ENCODE data around the gene SEC11A.

The SEC11A gene

DNA sequence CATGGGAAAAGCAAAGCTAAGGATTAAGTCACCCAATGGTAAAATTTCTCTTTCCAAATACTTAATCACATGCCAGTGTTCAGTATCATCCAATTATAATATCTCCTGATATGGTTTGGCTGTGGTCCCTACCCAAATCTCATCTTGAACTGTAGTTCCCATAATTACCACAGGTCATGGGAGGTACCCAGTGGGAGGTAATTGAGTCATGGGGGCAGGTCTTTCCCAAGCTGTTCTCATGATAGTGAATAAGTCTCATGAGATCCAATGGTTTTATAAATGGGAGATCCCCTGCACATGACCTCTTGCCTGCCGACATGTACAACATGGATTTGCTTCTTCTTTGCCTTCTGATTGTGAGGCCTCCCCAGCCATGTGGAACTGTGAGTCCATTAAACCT lies 31.8 kb downstream of the SEC11A start:
- no peak overlapping the region for H3K9ac ChIP-seq (ENCODE audit: low read length)
- no peak overlapping the region for H3K4me3 ChIP-seq (ENCODE audit: low read depth, low read length)
- no peak overlapping the region for H3K23ac ChIP-seq (ENCODE audit: low read length)
- peak in 1 of 2 donors; percentile 11 for DNase-seq
- H3K9me3 ChIP-seq (ENCODE audit: insufficient read depth, low read depth, low read length) = no peaks in the 10 kb centered on the region
- H3K4ac ChIP-seq (ENCODE audit: low read depth, low read length) = no peak overlapping the region
- H2BK5ac ChIP-seq (ENCODE audit: low read depth, low read length, poor library complexity) = no peak overlapping the region
- H3K4me2 ChIP-seq (ENCODE audit: low read length) = no peak overlapping the region
- no peak overlapping the region for H3K14ac ChIP-seq (ENCODE audit: low read length)
- H3K79me1 ChIP-seq (ENCODE audit: low read length) = no peaks in the 10 kb centered on the region
- H3K27me3 ChIP-seq (ENCODE audit: insufficient read depth, low read length) = no peaks in the 10 kb centered on the region
- H4K12ac ChIP-seq (ENCODE audit: low read depth, low read length) = no peak overlapping the region
- no peak overlapping the region for H2AFZ ChIP-seq (ENCODE audit: insufficient read depth, low read length, poor library complexity)
- H3K36me3 ChIP-seq (ENCODE audit: control insufficient read depth in 1 of 2, insufficient read depth in 2 of 2, low read length in 2 of 2) = peaks cover 22 to 23% of the 10 kb centered on the region in 2 experiments
- H3K27ac ChIP-seq (ENCODE audit: low read depth, low read length) = no peak overlapping the region
- H2BK120ac ChIP-seq (ENCODE audit: insufficient read depth, low read length, poor library complexity) = no peak overlapping the region
- H3K4me1 ChIP-seq (ENCODE audit: control insufficient read depth in 1 of 2, insufficient read depth in 2 of 2, low read length in 2 of 2) = no peaks in the 10 kb centered on the region
- H2AK5ac ChIP-seq (ENCODE audit: low read length) = no peak overlapping the region
- H4K91ac ChIP-seq (ENCODE audit: low read depth, low read length) = no peak overlapping the region
- no peak overlapping the region for H3K18ac ChIP-seq (ENCODE audit: low read length)
- H3K79me2 ChIP-seq (ENCODE audit: control insufficient read depth, insufficient read depth, low read length, poor library complexity) = no peaks in the 10 kb centered on the region
- H4K8ac ChIP-seq (ENCODE audit: low read depth, low read length) = no peak overlapping the region
- H2BK12ac ChIP-seq (ENCODE audit: low read length) = no peak overlapping the region
- no CpG with 5 or more reads among the region's 1 CpG for WGBS (ENCODE audit: extremely low coverage, insufficient coverage, insufficient read length)

DNA sequence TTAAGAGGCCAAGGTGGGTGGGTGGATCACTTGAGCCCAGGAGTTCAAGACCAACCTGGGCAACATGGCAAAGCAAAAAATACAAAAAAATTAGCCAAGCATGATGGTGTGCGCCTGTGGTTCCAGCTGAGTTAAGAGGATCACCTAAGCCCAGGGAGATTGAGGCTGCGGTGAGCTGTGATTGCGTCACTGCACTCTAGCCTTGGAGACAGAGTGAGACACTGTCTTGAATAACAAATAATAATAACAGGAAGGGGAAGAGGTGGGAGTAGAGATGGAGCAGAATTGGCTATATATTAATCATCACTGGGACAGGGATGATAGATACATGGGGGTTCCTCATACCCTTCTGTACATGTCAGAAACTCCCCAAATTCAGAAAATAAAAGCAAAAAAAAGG lies 34.1 kb downstream of the SEC11A start:
- H2BK120ac ChIP-seq (ENCODE audit: insufficient read depth, low read length, poor library complexity) = no peak overlapping the region
- H4K8ac ChIP-seq (ENCODE audit: low read depth, low read length) = no peak overlapping the region
- no peaks in the 10 kb centered on the region for H3K9me3 ChIP-seq (ENCODE audit: insufficient read depth, low read depth, low read length)
- H3K27me3 ChIP-seq (ENCODE audit: insufficient read depth, low read length) = no peaks in the 10 kb centered on the region
- no peak overlapping the region for H3K18ac ChIP-seq (ENCODE audit: low read length)
- H3K23ac ChIP-seq (ENCODE audit: low read length) = no peak overlapping the region
- no peak for DNase-seq
- H2BK12ac ChIP-seq (ENCODE audit: low read length) = no peak overlapping the region
- H2BK5ac ChIP-seq (ENCODE audit: low read depth, low read length, poor library complexity) = no peak overlapping the region
- H3K36me3 ChIP-seq (ENCODE audit: control insufficient read depth in 1 of 2, insufficient read depth in 2 of 2, low read length in 2 of 2) = peaks cover 20 to 27% of the 10 kb centered on the region in 2 experiments
- H3K14ac ChIP-seq (ENCODE audit: low read length) = no peak overlapping the region
- no peak overlapping the region for H3K4me3 ChIP-seq (ENCODE audit: low read depth, low read length)
- no peaks in the 10 kb centered on the region for H3K79me2 ChIP-seq (ENCODE audit: control insufficient read depth, insufficient read depth, low read length, poor library complexity)
- no peak overlapping the region for H2AFZ ChIP-seq (ENCODE audit: insufficient read depth, low read length, poor library complexity)
- no peaks in the 10 kb centered on the region for H3K79me1 ChIP-seq (ENCODE audit: low read length)
- H4K91ac ChIP-seq (ENCODE audit: low read depth, low read length) = no peak overlapping the region
- no CpG with 5 or more reads among the region's 3 CpGs for WGBS (ENCODE audit: extremely low coverage, insufficient coverage, insufficient read length)
- H3K4me2 ChIP-seq (ENCODE audit: low read length) = no peak overlapping the region
- H3K9ac ChIP-seq (ENCODE audit: low read length) = no peak overlapping the region
- H4K12ac ChIP-seq (ENCODE audit: low read depth, low read length) = no peak overlapping the region
- no peaks in the 10 kb centered on the region for H3K4me1 ChIP-seq (ENCODE audit: control insufficient read depth in 1 of 2, insufficient read depth in 2 of 2, low read length in 2 of 2)
- no peak overlapping the region for H3K27ac ChIP-seq (ENCODE audit: low read depth, low read length)
- no peak overlapping the region for H3K4ac ChIP-seq (ENCODE audit: low read depth, low read length)
- H2AK5ac ChIP-seq (ENCODE audit: low read length) = no peak overlapping the region

- Histone ChIP-seq H3K36me3 (ENCODE audit: control insufficient read depth in 1 of 2, insufficient read depth in 2 of 2, low read length in 2 of 2) (peaks cover 11 to 22% of the 10 kb centered on the region in 2 experiments), H3K79me2 (ENCODE audit: control insufficient read depth, insufficient read depth, low read length, poor library complexity) (no peaks in the 10 kb centered on the region), H2AFZ (ENCODE audit: insufficient read depth, low read length, poor library complexity) (no peak overlapping the region), H4K91ac (ENCODE audit: low read depth, low read length) (no peak overlapping the region), H3K4me1 (ENCODE audit: control insufficient read depth in 1 of 2, insufficient read depth in 2 of 2, low read length in 2 of 2) (peaks cover 2 to 3% of the 10 kb centered on the region in 2 experiments), H3K79me1 (ENCODE audit: low read length) (no peaks in the 10 kb centered on the region), H3K9me3 (ENCODE audit: insufficient read depth, low read depth, low read length) (no peaks in the 10 kb centered on the region), H2BK12ac (ENCODE audit: low read length) (no peak overlapping the region), H3K14ac (ENCODE audit: low read length) (no peak overlapping the region), H3K23ac (ENCODE audit: low read length) (no peak overlapping the region), H3K4ac (ENCODE audit: low read depth, low read length) (no peak overlapping the region), H4K8ac (ENCODE audit: low read depth, low read length) (no peak overlapping the region), H2BK5ac (ENCODE audit: low read depth, low read length, poor library complexity) (no peak overlapping the region), H2AK5ac (ENCODE audit: low read length) (no peak overlapping the region), H3K18ac (ENCODE audit: low read length) (no peak overlapping the region), H3K4me3 (ENCODE audit: low read depth, low read length) (no peak overlapping the region), H4K12ac (ENCODE audit: low read depth, low read length) (no peak overlapping the region), H2BK120ac (ENCODE audit: insufficient read depth, low read length, poor library complexity) (no peak overlapping the region), H3K27me3 (ENCODE audit: insufficient read depth, low read length) (no peaks in the 10 kb centered on the region), H3K9ac (ENCODE audit: low read length) (no peak overlapping the region), H3K4me2 (ENCODE audit: low read length) (no peak overlapping the region), H3K27ac (ENCODE audit: low read depth, low read length) (no peak overlapping the region)
- peak in 1 of 2 donors; percentile 25 for DNase-seq
These were observed 44.7 kb downstream of the SEC11A start for GRCh38 chr15:84671211-84671610.

GRCh38 chr15:84669726-84670125 lies 46.2 kb downstream of the SEC11A start:
- no peak overlapping the region for H3K18ac ChIP-seq (ENCODE audit: low read length)
- no peak overlapping the region for H3K23ac ChIP-seq (ENCODE audit: low read length)
- H4K91ac ChIP-seq (ENCODE audit: low read depth, low read length) = no peak overlapping the region
- H3K9me3 ChIP-seq (ENCODE audit: insufficient read depth, low read depth, low read length) = no peaks in the 10 kb centered on the region
- no peak overlapping the region for H2AFZ ChIP-seq (ENCODE audit: insufficient read depth, low read length, poor library complexity)
- no peak overlapping the region for H3K4me3 ChIP-seq (ENCODE audit: low read depth, low read length)
- H4K12ac ChIP-seq (ENCODE audit: low read depth, low read length) = no peak overlapping the region
- no peak overlapping the region for H2BK120ac ChIP-seq (ENCODE audit: insufficient read depth, low read length, poor library complexity)
- H3K4ac ChIP-seq (ENCODE audit: low read depth, low read length) = no peak overlapping the region
- no CpG with 5 or more reads among the region's 8 CpGs for WGBS (ENCODE audit: extremely low coverage, insufficient coverage, insufficient read length)
- no peak overlapping the region for H3K14ac ChIP-seq (ENCODE audit: low read length)
- H3K4me2 ChIP-seq (ENCODE audit: low read length) = no peak overlapping the region
- no peak for DNase-seq
- H2AK5ac ChIP-seq (ENCODE audit: low read length) = no peak overlapping the region
- peaks cover 13 to 30% of the 10 kb centered on the region in 2 experiments for H3K36me3 ChIP-seq (ENCODE audit: control insufficient read depth in 1 of 2, insufficient read depth in 2 of 2, low read length in 2 of 2)
- H3K9ac ChIP-seq (ENCODE audit: low read length) = no peak overlapping the region
- H3K4me1 ChIP-seq (ENCODE audit: control insufficient read depth in 1 of 2, insufficient read depth in 2 of 2, low read length in 2 of 2) = peaks cover 2 to 3% of the 10 kb centered on the region in 2 experiments
- no peak overlapping the region for H2BK5ac ChIP-seq (ENCODE audit: low read depth, low read length, poor library complexity)
- no peaks in the 10 kb centered on the region for H3K79me1 ChIP-seq (ENCODE audit: low read length)
- H2BK12ac ChIP-seq (ENCODE audit: low read length) = no peak overlapping the region
- no peak overlapping the region for H4K8ac ChIP-seq (ENCODE audit: low read depth, low read length)
- no peaks in the 10 kb centered on the region for H3K79me2 ChIP-seq (ENCODE audit: control insufficient read depth, insufficient read depth, low read length, poor library complexity)
- H3K27ac ChIP-seq (ENCODE audit: low read depth, low read length) = no peak overlapping the region
- H3K27me3 ChIP-seq (ENCODE audit: insufficient read depth, low read length) = no peaks in the 10 kb centered on the region
